Gastrocnemius medialis (tissue), 4 donors: ENCODE data around the gene TCP11. TPM values are rescaled to one million over a fixed set of nuclear protein-coding genes. Genes with fewer than 3 reads are reported as not detected.
A peak's percentile ranks its signal among the peaks of the same experiment; 100 is the strongest.

Experiments used
- ATAC-seq, 2 donors: fragments of 150-250 bp; one replicate each; pipeline ENCODE4 v1.9.1; 2016
- DNase-seq, 2 donors: peaks; one replicate each; pipeline ENCODE4 v3.0.0-alpha.2; 2019
- H3K27ac ChIP-seq, 4 donors: fragments of 200-600 bp; sonication (generic); 1 replicate in 1 of 4; 2 replicates in 3 of 4; pipeline ENCODE4 v1.5.1; 2016 to 2018; ENCODE audit warnings: mild to moderate bottlenecking in 2 of 4, moderate library complexity in 1 of 4
- H3K27me3 ChIP-seq, 3 donors: fragments of 200-600 bp; sonication (generic) in 2 of 3; 1 replicate in 1 of 3; 2 replicates in 2 of 3; pipeline versions ENCODE4 v1.5.1 to v1.6.0; 2016 to 2019; ENCODE audit warnings: mild to moderate bottlenecking in 1 of 3, moderate library complexity in 1 of 3
- H3K36me3 ChIP-seq, 2 donors: fragments of 200-600 bp; sonication (generic) in 1 of 2; one replicate each; pipeline ENCODE4 v1.5.1; 2017 to 2018
- H3K4me1 ChIP-seq, 2 donors: fragments of 200-600 bp; sonication (generic) in 1 of 2; one replicate each; pipeline ENCODE4 v1.5.1; 2016 to 2017; ENCODE audit warnings: mild to moderate bottlenecking in 2 of 2
- H3K4me3 ChIP-seq, 4 donors: fragments of 200-600 bp; sonication (generic) in 3 of 4; 1 replicate in 1 of 4; 2 replicates in 3 of 4; pipeline ENCODE4 v1.5.1; 2016 to 2019; ENCODE audit warnings: mild to moderate bottlenecking in 2 of 4
- H3K9me3 ChIP-seq, 3 donors: fragments of 200-600 bp; sonication (generic) in 2 of 3; 1 replicate in 1 of 3; 2 replicates in 2 of 3; pipeline ENCODE4 v1.5.1; 2016 to 2019
- CTCF ChIP-seq, 5 experiments: fragments of 450-650 bp in 3 of 5; fragments of 200-600 bp in 2 of 5; sonication (generic) in 2 of 5; IDR thresholded peaks in 4 of 5; conservative IDR thresholded peaks in 1 of 5; 1 replicate in 4 of 5; 2 replicates in 1 of 5; pipeline ENCODE4 v1.5.1; 2016 to 2019; ENCODE audit warnings: antibody characterized with exemption in 5 of 5, mild to moderate bottlenecking in 3 of 5, moderate library complexity in 3 of 5
- POLR2A ChIP-seq, 2 donors: fragments of 450-650 bp; IDR thresholded peaks; one replicate each; pipeline ENCODE4 v1.6.1; 2017; ENCODE audit warnings: antibody characterized with exemption in 2 of 2, mild to moderate bottlenecking in 2 of 2, moderate library complexity in 2 of 2
- in situ Hi-C, 4 donors: fragments of 200-750 bp; cut with MboI; loops; one replicate each; pipeline versions ENCODE4 v1.15.0 to v1.8.0; 2017; ENCODE audit warnings: low sequenced_read_pairs in 4 of 4
- intact Hi-C: fragments of 100-400 bp; cut with DNase I; formaldehyde crosslinking; loops from one replicate; pipeline ENCODE4 v1.15.1; 2023; ENCODE audit warnings: low total_unique reads
- total RNA-seq, 4 donors: library from RNA; depleted of rRNA; stranded (reverse); fragments of >200 nt; gene quantifications; one replicate each; pipeline versions ENCODE4 v1.1.0 to v1.2.3, GENCODE V29; 2016

The TCP11 gene
- total RNA-seq, 4 donors from 2014 or later = 0.41 TPM; not detected in 3

GRCh38 chr6:35185971-35186370 is 44.8 kb upstream of the TCP11 start:
- H3K27me3 ChIP-seq = peaks cover 0 to 7% (median 5%) of the 10 kb centered on the region in 3 donors
- in situ Hi-C loops (no loop called here), intact Hi-C loops (no loop called here)
- DNase-seq (no peak), ATAC-seq (no peak)
- no peaks in the 10 kb centered on the region for H3K36me3 ChIP-seq
- H3K27ac ChIP-seq = no peak overlapping the region
- no peaks in the 10 kb centered on the region for H3K9me3 ChIP-seq
- H3K4me3 ChIP-seq = no peak overlapping the region
- peaks cover 0 to 8% of the 10 kb centered on the region in 2 donors for H3K4me1 ChIP-seq
- TF ChIP-seq CTCF (IDR thresholded peaks at IDR 0.05 in 4 of 5, conservative IDR thresholded peaks at IDR 0.05 in 1 of 5) (no peak), POLR2A (IDR thresholded peaks at IDR 0.05) (no peak)

GRCh38 chr6:35185302-35185681 is 44.2 kb upstream of the TCP11 start:
- intact Hi-C loops (no loop called here), in situ Hi-C loops (no loop called here)
- peaks cover 0 to 11% of the 10 kb centered on the region in 2 donors for H3K4me1 ChIP-seq
- H3K27me3 ChIP-seq = peaks cover 0 to 7% (median 5%) of the 10 kb centered on the region in 3 donors
- no peak overlapping the region for H3K4me3 ChIP-seq
- DNase-seq (peak in 1 of 2 donors; percentile 17), ATAC-seq (no peak)
- H3K9me3 ChIP-seq = no peaks in the 10 kb centered on the region
- no peaks in the 10 kb centered on the region for H3K36me3 ChIP-seq
- TF ChIP-seq POLR2A (IDR thresholded peaks at IDR 0.05) (no peak), CTCF (IDR thresholded peaks at IDR 0.05 in 4 of 5, conservative IDR thresholded peaks at IDR 0.05 in 1 of 5) (no peak)
- no peak overlapping the region for H3K27ac ChIP-seq

GRCh38 chr6:35184580-35185301 is 43.6 kb upstream of the TCP11 start:
- Histone ChIP-seq H3K27me3 (peaks cover 0 to 7% (median 5%) of the 10 kb centered on the region in 3 donors), H3K4me3 (no peak overlapping the region), H3K9me3 (no peaks in the 10 kb centered on the region), H3K27ac (no peak overlapping the region), H3K36me3 (no peaks in the 10 kb centered on the region), H3K4me1 (peaks cover 0 to 11% of the 10 kb centered on the region in 2 donors)
- intact Hi-C loops (no loop called here), in situ Hi-C loops (no loop called here)
- no peak for TF ChIP-seq CTCF (IDR thresholded peaks at IDR 0.05 in 4 of 5, conservative IDR thresholded peaks at IDR 0.05 in 1 of 5)
- TF ChIP-seq POLR2A (IDR thresholded peaks at IDR 0.05) = no peak
- no peak for DNase-seq
- ATAC-seq = no peak

- intact Hi-C loops (no loop called here), in situ Hi-C loops (no loop called here)
- no peak for DNase-seq
- Histone ChIP-seq H3K27me3 (peaks cover 0 to 7% (median 5%) of the 10 kb centered on the region in 3 donors), H3K4me3 (no peak overlapping the region), H3K36me3 (no peaks in the 10 kb centered on the region), H3K9me3 (no peaks in the 10 kb centered on the region), H3K4me1 (peaks cover 0 to 11% of the 10 kb centered on the region in 2 donors), H3K27ac (no peak overlapping the region)
- no peak for ATAC-seq
- TF ChIP-seq POLR2A (IDR thresholded peaks at IDR 0.05) (no peak), CTCF (IDR thresholded peaks at IDR 0.05 in 4 of 5, conservative IDR thresholded peaks at IDR 0.05 in 1 of 5) (no peak)
These were observed 42.8 kb upstream of the TCP11 start for GRCh38 chr6:35183935-35184334.
